Measurements from ENCODE around the gene PYGL.

Gene PYGL

DNA sequence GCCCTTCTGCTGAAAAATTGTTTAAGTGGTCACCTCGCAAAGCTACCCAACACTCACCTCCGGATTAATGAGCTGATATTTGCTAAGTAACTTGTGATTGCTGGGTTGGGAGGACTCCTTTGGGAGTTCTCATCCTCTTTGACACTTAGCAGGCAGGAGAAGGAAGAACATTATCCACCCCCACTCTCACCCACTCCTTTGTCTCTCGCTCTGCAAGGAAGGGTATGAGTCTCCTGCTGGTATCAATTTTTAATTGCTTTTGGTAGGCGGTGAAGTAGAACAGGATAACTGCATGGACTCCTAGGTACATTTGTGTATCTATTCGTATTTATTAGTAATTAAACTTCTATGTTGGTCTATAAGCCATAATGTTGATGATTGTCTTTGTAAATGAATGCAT is 79.3 kb downstream of the PYGL start:
- no peaks in the 10 kb centered on the region for H3K9me3 ChIP-seq (ENCODE audit: insufficient read depth, low read length)
- no peak for DNase-seq (ENCODE audit: low read depth, low spot score)
- TF ChIP-seq YY1 (IDR thresholded peaks at IDR 0.05; ENCODE audit: insufficient read depth, insufficient read length) (no peak), ZNF274 (IDR thresholded peaks at IDR 0.05; ENCODE audit: low read depth, low read length) (no peak), SUZ12 (IDR thresholded peaks at IDR 0.05; ENCODE audit: extremely low read depth, insufficient read depth, insufficient read length) (no peak)
- no peaks in the 10 kb centered on the region for H3K36me3 ChIP-seq (ENCODE audit: insufficient read depth, insufficient read length, low read length)
- no peak overlapping the region for H3K4me3 ChIP-seq (ENCODE audit: insufficient read length, low read depth)
- no peak overlapping the region for H3K9ac ChIP-seq (ENCODE audit: insufficient read length, low read depth)
- H3K27me3 ChIP-seq (ENCODE audit: insufficient read depth, insufficient read length) = no peaks in the 10 kb centered on the region
- no peaks in the 10 kb centered on the region for H3K4me1 ChIP-seq (ENCODE audit: insufficient read depth, insufficient read length)

DNA sequence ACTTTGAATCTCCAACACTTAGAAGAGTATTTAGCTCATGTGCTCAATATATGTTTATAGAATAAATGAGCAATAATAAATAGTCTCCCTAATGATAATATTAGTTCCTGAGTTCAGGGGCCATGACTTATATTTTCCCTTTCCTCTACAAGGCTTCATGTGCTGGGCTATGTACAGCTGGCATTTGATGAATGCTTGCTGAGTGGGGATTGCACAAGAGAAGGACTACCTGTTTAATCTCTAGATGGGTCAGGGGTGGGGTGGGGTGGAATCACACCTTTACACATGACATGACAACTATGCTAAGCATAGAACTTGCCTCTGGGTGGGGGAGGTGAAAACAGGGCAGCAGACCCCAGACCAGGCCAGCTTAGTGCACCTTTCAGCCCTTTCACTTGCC is 80.0 kb downstream of the PYGL start:
- Histone ChIP-seq H3K4me3 (ENCODE audit: insufficient read length, low read depth) (no peak overlapping the region), H3K27me3 (ENCODE audit: insufficient read depth, insufficient read length) (no peaks in the 10 kb centered on the region), H3K36me3 (ENCODE audit: insufficient read depth, insufficient read length, low read length) (no peaks in the 10 kb centered on the region), H3K4me1 (ENCODE audit: insufficient read depth, insufficient read length) (peaks cover 4% of the 10 kb centered on the region), H3K9me3 (ENCODE audit: insufficient read depth, low read length) (no peaks in the 10 kb centered on the region), H3K9ac (ENCODE audit: insufficient read length, low read depth) (no peak overlapping the region)
- TF ChIP-seq ZNF274 (IDR thresholded peaks at IDR 0.05; ENCODE audit: low read depth, low read length) (no peak), SUZ12 (IDR thresholded peaks at IDR 0.05; ENCODE audit: extremely low read depth, insufficient read depth, insufficient read length) (no peak), YY1 (IDR thresholded peaks at IDR 0.05; ENCODE audit: insufficient read depth, insufficient read length) (no peak)
- no peak for DNase-seq (ENCODE audit: low read depth, low spot score)

DNA sequence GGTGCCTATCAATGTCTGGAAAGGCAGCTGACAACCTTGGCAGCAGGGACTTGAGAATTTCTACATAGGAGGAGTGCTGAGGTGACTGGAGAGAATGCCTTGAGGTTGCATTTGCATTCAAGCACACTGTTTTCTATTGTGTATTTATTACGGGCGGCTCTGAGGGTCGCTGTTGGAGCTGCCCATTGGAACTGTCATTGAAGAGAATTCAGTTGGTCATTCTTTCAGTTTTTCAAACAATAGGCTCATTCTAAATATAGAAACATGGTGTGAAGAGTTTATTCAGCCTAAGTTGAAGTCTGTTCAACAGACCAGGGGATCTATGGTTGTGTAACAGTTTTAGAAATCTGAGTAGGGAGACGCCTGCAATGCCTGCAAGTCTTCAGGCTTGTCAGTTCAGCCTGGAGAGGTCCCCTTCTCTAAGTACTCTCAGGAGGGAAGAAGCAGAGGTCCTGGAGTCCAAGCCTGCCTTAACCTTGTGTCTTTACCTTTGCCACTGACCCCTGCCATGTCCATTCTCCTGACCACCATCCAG is 82.2 kb downstream of the PYGL start:
- Histone ChIP-seq H3K36me3 (ENCODE audit: insufficient read depth, insufficient read length, low read length) (no peaks in the 10 kb centered on the region), H3K27me3 (ENCODE audit: insufficient read depth, insufficient read length) (no peaks in the 10 kb centered on the region), H3K9ac (ENCODE audit: insufficient read length, low read depth) (no peak overlapping the region), H3K9me3 (ENCODE audit: insufficient read depth, low read length) (no peaks in the 10 kb centered on the region), H3K4me1 (ENCODE audit: insufficient read depth, insufficient read length) (peaks cover 4% of the 10 kb centered on the region), H3K4me3 (ENCODE audit: insufficient read length, low read depth) (no peak overlapping the region)
- TF ChIP-seq SUZ12 (IDR thresholded peaks at IDR 0.05; ENCODE audit: extremely low read depth, insufficient read depth, insufficient read length) (no peak), YY1 (IDR thresholded peaks at IDR 0.05; ENCODE audit: insufficient read depth, insufficient read length) (no peak), ZNF274 (IDR thresholded peaks at IDR 0.05; ENCODE audit: low read depth, low read length) (no peak)
- no peak for DNase-seq (ENCODE audit: low read depth, low spot score)

GRCh38 chr14:50860478-50861086 is 83.7 kb downstream of the PYGL start:
- TF ChIP-seq ZNF274 (IDR thresholded peaks at IDR 0.05; ENCODE audit: low read depth, low read length) (no peak), YY1 (IDR thresholded peaks at IDR 0.05; ENCODE audit: insufficient read depth, insufficient read length) (no peak), SUZ12 (IDR thresholded peaks at IDR 0.05; ENCODE audit: extremely low read depth, insufficient read depth, insufficient read length) (no peak)
- peak; percentile 51 for DNase-seq (ENCODE audit: low read depth, low spot score)

DNA sequence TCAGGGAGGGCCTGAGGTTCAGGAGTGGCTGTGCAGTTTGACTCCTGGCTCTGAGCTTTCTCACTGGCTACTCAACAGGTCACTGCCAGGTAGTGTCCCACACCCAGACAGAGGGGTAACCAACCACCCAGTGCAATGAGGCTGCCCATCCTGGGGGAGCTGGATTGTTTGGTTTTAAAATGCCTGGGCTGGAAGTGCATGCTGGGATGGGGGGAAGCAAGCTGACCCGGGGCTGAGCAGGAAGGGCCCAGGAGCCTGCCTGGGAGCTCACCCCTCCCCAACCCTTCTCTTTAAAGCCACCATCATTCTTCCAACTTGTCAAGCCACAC is 85.0 kb downstream of the PYGL start:
- H3K4me3 ChIP-seq (ENCODE audit: insufficient read length, low read depth) = no peak overlapping the region
- H3K9ac ChIP-seq (ENCODE audit: insufficient read length, low read depth) = no peak overlapping the region

More at GRCh38 chr14:50860478-50861086, 83.7 kb downstream of the PYGL start:
- Histone ChIP-seq H3K27me3 (ENCODE audit: insufficient read depth, insufficient read length) (no peaks in the 10 kb centered on the region), H3K4me3 (ENCODE audit: insufficient read length, low read depth) (no peak overlapping the region), H3K4me1 (ENCODE audit: insufficient read depth, insufficient read length) (peaks cover 4% of the 10 kb centered on the region), H3K9me3 (ENCODE audit: insufficient read depth, low read length) (no peaks in the 10 kb centered on the region), H3K9ac (ENCODE audit: insufficient read length, low read depth) (no peak overlapping the region), H3K36me3 (ENCODE audit: insufficient read depth, insufficient read length, low read length) (no peaks in the 10 kb centered on the region)

GRCh38 chr14:50856660-50857059 is 87.6 kb downstream of the PYGL start:
- H3K4me3 ChIP-seq (ENCODE audit: insufficient read length, low read depth) = no peak overlapping the region
- H3K36me3 ChIP-seq (ENCODE audit: insufficient read depth, insufficient read length, low read length) = no peaks in the 10 kb centered on the region
- TF ChIP-seq SUZ12 (IDR thresholded peaks at IDR 0.05; ENCODE audit: extremely low read depth, insufficient read depth, insufficient read length) = no peak
- TF ChIP-seq ZNF274 (IDR thresholded peaks at IDR 0.05; ENCODE audit: low read depth, low read length) = no peak
- TF ChIP-seq YY1 (IDR thresholded peaks at IDR 0.05; ENCODE audit: insufficient read depth, insufficient read length) = no peak
- no peak for DNase-seq (ENCODE audit: low read depth, low spot score)
- no peak overlapping the region for H3K9ac ChIP-seq (ENCODE audit: insufficient read length, low read depth)
- peaks cover 4% of the 10 kb centered on the region for H3K4me1 ChIP-seq (ENCODE audit: insufficient read depth, insufficient read length)
- no peaks in the 10 kb centered on the region for H3K27me3 ChIP-seq (ENCODE audit: insufficient read depth, insufficient read length)
- H3K9me3 ChIP-seq (ENCODE audit: insufficient read depth, low read length) = no peaks in the 10 kb centered on the region

More for the DNA sequence above, 85.0 kb downstream of the PYGL start:
- Histone ChIP-seq H3K36me3 (ENCODE audit: insufficient read depth, insufficient read length, low read length) (no peaks in the 10 kb centered on the region), H3K9me3 (ENCODE audit: insufficient read depth, low read length) (no peaks in the 10 kb centered on the region), H3K4me1 (ENCODE audit: insufficient read depth, insufficient read length) (peaks cover 4% of the 10 kb centered on the region), H3K27me3 (ENCODE audit: insufficient read depth, insufficient read length) (no peaks in the 10 kb centered on the region)
- DNase-seq (ENCODE audit: low read depth, low spot score) = no peak
- no peak for TF ChIP-seq YY1 (IDR thresholded peaks at IDR 0.05; ENCODE audit: insufficient read depth, insufficient read length)
- no peak for TF ChIP-seq ZNF274 (IDR thresholded peaks at IDR 0.05; ENCODE audit: low read depth, low read length)
- TF ChIP-seq SUZ12 (IDR thresholded peaks at IDR 0.05; ENCODE audit: extremely low read depth, insufficient read depth, insufficient read length) = no peak

DNA sequence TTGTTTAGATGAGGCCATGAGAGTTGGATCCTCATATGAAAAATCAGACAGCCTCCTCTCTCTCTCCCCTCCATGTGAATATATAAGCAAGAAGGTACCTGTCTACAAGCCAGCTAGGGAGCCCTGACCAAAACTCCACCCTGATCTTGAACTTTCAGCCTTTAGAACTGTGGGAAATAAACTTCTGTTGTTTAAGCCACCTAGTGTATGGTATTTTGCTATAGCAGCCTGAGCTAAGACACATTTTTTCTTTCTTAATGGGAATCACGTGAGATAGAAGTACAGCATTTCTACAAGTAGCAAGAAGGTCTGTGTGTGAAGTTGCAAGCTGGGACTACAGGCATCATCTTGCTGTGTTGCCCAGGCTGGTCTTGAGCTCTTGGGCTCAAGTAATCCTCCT is 88.7 kb downstream of the PYGL start:
- Histone ChIP-seq H3K9me3 (ENCODE audit: insufficient read depth, low read length) (no peaks in the 10 kb centered on the region), H3K27me3 (ENCODE audit: insufficient read depth, insufficient read length) (no peaks in the 10 kb centered on the region), H3K4me3 (ENCODE audit: insufficient read length, low read depth) (no peak overlapping the region), H3K9ac (ENCODE audit: insufficient read length, low read depth) (no peak overlapping the region), H3K4me1 (ENCODE audit: insufficient read depth, insufficient read length) (peaks cover 4% of the 10 kb centered on the region), H3K36me3 (ENCODE audit: insufficient read depth, insufficient read length, low read length) (no peaks in the 10 kb centered on the region)
- TF ChIP-seq ZNF274 (IDR thresholded peaks at IDR 0.05; ENCODE audit: low read depth, low read length) (no peak), YY1 (IDR thresholded peaks at IDR 0.05; ENCODE audit: insufficient read depth, insufficient read length) (no peak), SUZ12 (IDR thresholded peaks at IDR 0.05; ENCODE audit: extremely low read depth, insufficient read depth, insufficient read length) (no peak)
- DNase-seq (ENCODE audit: low read depth, low spot score) = no peak

Measured in NT2/D1 (cell line).